NCI-H2107 treated with DMSO at 0.1 percent for 48 hours (cell line): ENCODE measurements around the gene RPS27.
A peak's percentile ranks its signal among the peaks of the same experiment; 100 is the strongest.

Experiments
- DNase-seq: peaks from one replicate; lab custom pipeline; 2025; ENCODE audit not compliant: unreplicated experiment; lab: John Stamatoyannopoulos, UW

The RPS27 gene

GRCh38 chr1:153990468-153991150 lies at the start of gene RPS27:
TSS of gene RPS27 (plus strand) at chr1:153990762. CDS start at chr1:153990797, 35 bp downstream.
- DNase-seq, result peak; percentile 99

GRCh38 chr1:153941826-153942725 lies 48.5 kb upstream of the RPS27 start:
- no peak for DNase-seq

GRCh38 chr1:153942766-153943549 lies 47.6 kb upstream of the RPS27 start:
- no peak for DNase-seq

- DNase-seq, result no peak
Measured at GRCh38 chr1:153944005-153944826, 46.3 kb upstream of the RPS27 start.

- DNase-seq, result no peak
Measured at GRCh38 chr1:153944827-153945117, 45.8 kb upstream of the RPS27 start.

- no peak for DNase-seq
Measured at GRCh38 chr1:153945131-153945794, 45.3 kb upstream of the RPS27 start.

GRCh38 chr1:153945795-153946621 lies 44.6 kb upstream of the RPS27 start:
- no peak for DNase-seq

- peak; percentile 65 for DNase-seq
Measured at GRCh38 chr1:153946622-153947241, 43.8 kb upstream of the RPS27 start, which contains the start of gene DENND4B. TSS of gene DENND4B (minus strand) at chr1:153946718. CDS start at chr1:153944374, 2,344 bp downstream.

GRCh38 chr1:153951183-153951582 lies 39.4 kb upstream of the RPS27 start:
- no peak for DNase-seq

GRCh38 chr1:153951801-153952200 lies 38.8 kb upstream of the RPS27 start:
- DNase-seq, result no peak

- no peak for DNase-seq
Measured at GRCh38 chr1:153953859-153954365, 36.6 kb upstream of the RPS27 start.

GRCh38 chr1:153954826-153955225 lies 35.7 kb upstream of the RPS27 start:
- no peak for DNase-seq

- no peak for DNase-seq
Measured at GRCh38 chr1:153956997-153957715, 33.4 kb upstream of the RPS27 start.

- DNase-seq, result no peak
Measured at GRCh38 chr1:153957744-153958110, 32.8 kb upstream of the RPS27 start.

- peak; percentile 99 for DNase-seq
Measured at GRCh38 chr1:153958111-153958960, 32.2 kb upstream of the RPS27 start, which contains the start of gene CRTC2. TSS of gene CRTC2 (minus strand) at chr1:153958612. CDS start at chr1:153958497, 115 bp downstream.

GRCh38 chr1:153958961-153959260 lies 31.7 kb upstream of the RPS27 start:
- no peak for DNase-seq

- no peak for DNase-seq
Measured at GRCh38 chr1:153959454-153959853, 31.1 kb upstream of the RPS27 start.
